HG03066 (cell line): Measurements from ENCODE around the gene KIF26B.

Experiments used
- ATAC-seq: cut with Tn5 transposase; IDR thresholded peaks from one replicate; pipeline ENCODE4 v1.9.1; 2021; ENCODE audit warnings: low read depth; ENCODE audit not compliant: unreplicated experiment

Gene KIF26B

DNA sequence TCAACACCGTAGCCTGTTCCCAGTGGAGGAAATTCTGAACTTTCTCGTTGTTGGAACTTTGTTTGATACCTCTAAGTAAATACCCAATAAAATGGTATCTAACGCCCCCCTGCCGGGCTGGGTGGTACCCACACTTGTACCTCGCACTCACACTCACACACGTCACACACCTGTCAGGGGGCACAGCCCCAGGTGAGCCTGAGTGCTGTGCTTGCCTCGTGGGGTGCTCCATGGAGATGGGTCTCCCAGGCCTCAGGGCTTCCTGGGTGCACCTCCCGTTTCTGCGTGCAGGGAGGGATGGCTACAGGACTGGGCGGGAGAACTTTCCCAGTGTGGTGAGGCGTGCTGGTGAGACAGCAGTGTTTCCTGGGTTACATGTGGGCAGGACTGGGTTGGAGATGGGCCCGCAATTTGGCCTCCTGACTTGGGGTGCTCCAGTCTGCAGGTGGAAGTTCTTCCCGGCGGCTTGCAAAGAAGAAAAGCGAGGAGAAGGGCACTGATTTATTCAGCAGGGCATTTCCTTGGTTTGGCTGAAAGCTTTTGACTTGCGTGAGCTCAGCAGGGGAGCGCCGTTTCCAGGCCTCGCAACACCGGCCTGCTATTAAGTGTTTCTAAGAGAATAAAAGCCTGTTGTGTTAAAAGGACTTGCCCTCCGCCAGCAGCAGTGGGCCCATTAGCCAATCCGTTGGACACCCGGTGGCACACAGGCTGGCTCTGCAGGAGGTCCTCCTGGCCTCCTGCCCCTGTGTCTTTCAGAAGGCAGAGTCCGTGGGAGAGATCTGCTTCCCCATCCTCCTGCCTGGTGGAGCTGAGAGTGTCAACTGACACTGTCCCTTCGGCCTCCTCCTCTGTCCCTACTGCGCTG lies 79.7 kb downstream of the KIF26B start:
- ATAC-seq, result no peak

DNA sequence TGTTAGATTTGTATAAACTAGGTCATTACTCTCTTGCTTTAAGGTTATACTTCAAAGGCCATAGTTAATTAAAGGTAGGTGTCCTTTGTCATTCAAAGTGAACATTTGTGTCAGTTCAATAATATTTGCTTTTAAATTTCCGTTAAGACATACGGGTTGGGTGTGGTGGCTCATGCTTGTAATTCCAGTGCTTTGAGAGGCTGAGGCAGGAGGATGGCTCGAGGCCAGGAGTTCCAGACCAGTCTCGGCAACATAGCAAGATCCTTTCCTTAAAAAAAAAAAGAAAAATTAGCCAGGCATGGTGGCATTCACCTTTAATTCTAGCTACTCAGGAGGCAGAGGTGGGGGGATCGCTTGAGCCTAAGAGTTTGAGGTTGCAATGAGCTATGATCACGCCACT lies 80.4 kb downstream of the KIF26B start:
- ATAC-seq, result no peak

DNA sequence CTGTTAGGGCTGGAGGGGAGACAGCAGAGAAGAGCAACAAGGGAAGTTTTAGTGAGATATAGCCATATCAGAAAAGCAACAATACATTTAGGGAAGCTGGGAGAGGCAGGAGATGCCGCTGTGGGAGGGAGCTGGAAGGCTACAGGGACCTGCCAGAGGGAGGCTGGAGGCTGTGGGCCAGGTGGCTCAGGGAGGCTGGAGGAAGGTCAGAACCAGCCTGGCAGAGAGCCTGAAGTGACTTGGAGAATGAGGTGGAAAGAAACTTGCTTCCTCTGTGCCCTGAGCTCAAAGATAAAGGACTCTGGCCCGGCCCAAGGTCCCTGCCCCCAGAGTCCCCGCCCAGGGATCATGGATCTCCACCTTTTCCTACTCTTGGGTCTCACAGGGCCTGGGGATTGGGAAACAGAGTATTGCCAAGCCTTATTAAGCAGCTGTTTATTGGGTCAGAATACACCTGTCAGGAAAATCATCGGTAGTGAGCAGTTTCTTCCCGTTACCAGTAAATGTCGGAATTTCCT lies 85.9 kb downstream of the KIF26B start:
- no peak for ATAC-seq

DNA sequence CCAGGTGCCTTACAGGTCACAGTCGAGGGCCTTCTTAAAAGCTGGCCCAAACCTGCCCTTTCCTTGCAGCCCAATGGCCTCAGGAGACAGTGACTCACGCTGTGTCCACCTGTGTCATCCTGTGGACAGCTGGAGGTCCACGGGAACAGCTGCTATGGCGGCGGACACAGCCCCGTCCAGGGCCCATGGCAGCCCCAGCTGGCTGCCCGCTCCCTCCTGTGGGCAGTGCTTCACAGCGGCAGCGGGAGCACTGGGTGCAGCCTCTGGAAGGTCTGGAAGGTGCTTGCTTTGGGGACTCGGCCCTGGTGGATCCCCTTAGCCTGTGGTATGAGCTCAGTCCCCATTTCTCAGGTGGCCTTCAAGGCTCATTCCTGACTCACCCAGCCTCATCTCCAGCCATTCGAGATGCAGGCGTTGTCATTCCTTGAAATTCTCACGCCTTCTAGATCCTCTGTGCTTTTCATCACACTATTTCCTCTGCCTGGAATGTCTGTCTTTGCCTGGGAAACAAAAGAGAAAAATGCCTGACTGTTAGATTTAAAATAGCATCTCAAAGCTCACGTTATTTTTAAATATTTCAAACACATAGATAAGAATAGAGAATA lies 86.8 kb downstream of the KIF26B start:
- no peak for ATAC-seq

DNA sequence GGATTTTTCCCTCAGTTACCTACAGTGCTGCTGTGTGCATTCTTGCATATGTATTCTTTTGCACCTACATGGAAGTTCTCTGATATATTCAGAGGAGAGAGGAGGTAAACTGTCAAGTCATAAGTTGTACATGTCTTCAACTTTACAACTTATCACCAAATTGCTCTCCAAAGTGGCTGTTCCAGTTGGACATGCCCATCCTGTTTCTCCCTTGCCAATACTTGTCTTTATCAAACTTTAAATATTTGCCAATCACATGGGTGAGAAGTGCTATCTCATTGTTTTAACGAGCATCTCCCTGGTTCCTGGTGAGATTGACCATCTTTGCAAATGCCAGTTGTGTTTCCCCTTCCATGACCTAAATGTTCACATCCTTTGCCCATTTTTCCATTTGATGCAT lies 88.2 kb downstream of the KIF26B start:
- ATAC-seq, result no peak

DNA sequence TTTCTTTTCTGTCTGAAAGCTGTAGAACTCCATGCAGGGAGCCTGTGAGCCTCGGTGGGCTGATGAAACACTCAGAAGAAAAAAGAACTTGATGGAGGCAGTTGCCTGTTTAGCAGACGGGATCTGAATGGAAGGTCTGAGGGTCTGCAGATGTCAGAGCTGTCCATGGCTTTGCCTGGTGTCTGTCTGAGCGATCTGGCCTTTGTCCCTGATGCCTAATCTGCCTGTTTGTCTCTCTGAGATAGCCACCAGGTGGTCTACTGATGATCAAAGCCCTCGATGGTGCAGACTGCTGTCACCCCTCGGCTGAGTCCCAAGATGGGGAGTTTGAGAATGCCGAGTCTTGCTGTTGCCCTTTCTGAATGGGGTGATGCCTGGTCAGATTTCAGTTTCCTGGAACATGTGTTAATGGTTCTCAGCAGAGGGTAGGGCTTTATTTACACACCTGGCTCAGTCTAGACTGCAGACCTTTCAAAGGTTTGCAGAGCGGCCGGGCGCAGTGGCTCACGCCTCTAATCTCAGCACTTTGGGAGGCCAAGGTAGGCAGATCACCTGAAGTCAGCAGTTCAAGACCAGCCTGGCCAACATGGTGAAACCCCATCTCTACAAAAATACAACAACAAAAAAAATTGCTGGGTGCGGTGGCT lies 90.4 kb downstream of the KIF26B start:
- no peak for ATAC-seq

DNA sequence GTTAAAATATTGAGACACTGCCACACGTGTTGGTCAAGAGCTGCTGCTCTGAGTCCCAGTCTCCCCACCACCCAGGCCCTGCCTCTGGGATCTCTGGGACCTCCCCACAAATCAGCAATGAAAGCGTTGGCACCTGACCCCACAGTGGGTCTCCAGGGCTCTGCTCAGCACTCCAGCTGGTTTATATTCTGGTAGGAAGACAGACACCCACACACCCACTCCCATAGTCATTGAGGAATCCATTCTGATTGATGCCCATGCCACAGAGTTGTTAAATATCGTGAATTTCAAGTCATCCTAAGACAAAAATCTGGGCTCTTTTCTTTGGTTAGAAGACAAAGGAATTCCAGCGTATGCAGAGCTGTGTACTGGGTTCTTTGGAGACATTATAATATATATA lies 91.6 kb downstream of the KIF26B start:
- no peak for ATAC-seq

DNA sequence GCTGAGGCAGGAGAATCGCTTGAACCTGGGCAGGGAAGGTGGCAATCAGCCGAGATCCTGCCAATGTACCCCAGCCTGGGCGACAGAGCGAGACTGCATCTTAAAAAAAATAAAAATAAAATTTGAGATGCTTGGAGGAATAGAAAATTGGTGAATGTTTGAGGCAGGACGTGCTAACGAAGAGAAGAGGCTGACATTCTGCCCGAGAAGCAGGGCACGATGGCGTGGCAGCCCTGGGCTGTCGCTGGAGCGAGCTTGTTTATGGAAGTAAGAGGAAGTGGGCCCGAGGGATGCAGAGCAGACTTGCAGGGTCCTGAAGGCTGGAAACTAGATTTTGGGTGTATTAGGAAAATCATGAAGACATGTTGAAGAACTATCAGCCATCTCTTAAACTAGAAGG lies 92.6 kb downstream of the KIF26B start:
- ATAC-seq, result no peak

DNA sequence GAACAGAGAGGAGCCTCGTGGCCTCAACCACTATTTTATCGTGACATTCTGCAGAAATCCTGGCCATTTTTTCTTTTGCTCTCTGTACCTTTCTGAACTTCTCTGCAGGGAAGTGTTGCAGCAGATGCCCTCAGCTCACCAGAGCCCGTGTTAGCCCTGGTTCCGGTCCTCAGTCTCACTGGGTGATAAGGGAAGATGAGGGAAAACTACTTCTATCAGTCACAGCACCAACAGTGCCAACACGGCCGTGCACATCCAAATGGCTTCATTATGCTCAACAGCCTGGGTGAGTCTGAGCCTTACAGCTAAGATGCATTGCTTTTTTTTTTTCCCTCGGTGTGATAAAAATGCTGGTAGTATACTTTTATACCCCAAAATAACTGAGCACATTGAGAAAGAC lies 93.0 kb downstream of the KIF26B start:
- no peak for ATAC-seq

DNA sequence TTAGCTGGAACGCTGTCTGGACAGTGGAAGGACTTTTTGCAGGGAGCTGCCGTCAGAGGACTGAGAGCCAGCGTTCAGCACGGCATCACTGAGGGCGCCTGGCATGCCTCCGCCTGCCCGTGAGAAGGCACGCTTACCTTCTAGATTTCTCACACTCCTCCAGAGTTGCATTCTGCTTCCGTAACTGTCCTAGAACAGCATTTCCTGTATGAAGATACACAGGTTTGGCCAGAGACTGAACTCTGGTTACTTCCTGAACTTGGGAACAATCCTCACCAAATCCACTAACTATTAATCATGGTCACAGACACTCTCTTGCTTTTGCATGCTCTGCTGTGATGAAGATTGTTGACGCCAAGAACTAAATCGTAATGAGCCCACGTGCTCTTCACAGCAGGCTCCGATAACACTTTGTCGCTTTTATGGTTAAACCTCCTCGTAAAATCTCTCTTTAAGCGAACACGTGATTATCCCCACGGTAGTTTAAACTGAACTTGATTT lies 93.5 kb downstream of the KIF26B start:
- ATAC-seq, result no peak

DNA sequence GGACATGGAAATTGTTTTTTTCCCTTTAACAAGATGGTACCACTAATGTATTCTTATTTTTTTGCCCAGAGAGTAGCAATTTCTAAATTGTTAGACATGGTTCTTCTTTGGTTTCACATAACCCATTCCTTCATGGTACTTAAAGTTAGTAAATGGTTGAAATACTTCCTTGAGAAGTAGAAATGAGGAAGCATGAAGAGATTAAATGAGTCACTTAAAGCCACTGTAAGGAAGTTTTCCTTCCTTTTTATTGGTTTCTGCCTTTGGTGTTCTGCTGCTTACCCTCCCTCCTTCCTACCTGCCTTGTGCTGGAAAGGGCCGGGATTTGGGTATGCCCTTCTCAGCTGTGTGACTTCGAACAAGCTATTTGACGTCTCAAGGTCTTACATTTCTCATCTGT lies 101.0 kb downstream of the KIF26B start:
- no peak for ATAC-seq

DNA sequence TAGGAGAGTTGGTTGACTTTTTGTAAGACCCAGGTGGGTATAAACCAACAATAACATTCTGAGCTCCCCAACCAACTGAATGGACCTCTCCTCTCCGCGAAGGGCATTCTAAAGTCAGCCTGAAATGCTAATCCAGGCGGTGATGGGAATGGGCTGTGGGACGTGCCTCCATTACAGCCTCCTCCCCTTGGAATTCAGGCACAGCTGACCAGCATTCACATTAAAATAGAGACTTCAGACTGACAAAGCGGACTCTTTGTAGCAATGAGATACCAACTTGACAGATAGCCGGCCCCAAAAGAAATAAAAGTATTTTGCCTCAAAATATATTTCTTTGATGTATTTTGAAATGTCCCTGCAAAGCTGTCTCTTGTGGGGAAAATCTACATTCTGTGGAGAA lies 101.7 kb downstream of the KIF26B start:
- ATAC-seq, result no peak

DNA sequence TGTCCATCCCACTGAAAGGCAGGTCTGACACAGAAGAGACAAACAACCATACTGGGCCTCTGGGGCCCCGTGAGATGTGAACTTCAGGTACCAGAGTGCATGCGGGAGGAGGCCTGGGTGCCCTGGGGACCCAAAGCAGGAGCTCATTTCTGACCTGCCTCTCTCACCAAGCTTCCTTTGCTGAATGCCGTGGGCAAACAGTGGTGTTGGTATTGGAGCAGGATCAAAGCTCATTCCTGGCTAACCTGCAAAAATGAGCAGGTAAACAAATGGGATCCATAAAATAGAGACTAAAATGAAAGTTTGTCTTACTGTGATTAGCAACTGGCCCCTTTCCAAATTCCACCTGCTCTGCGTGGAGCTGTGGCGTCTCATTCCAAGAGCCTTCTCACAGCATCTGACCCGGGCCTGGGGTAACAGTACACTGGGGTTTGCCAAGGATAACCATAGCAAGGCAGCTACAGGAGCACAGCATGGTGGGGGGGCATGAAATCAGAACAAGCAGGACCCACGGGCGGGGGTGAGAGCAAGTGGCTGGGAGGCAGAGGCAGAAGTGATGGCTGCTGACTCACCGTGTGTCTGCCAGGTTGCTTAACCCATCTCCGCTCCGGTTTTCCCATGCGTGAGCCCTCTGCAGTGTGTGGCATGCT lies 103.6 kb downstream of the KIF26B start:
- ATAC-seq, result no peak

DNA sequence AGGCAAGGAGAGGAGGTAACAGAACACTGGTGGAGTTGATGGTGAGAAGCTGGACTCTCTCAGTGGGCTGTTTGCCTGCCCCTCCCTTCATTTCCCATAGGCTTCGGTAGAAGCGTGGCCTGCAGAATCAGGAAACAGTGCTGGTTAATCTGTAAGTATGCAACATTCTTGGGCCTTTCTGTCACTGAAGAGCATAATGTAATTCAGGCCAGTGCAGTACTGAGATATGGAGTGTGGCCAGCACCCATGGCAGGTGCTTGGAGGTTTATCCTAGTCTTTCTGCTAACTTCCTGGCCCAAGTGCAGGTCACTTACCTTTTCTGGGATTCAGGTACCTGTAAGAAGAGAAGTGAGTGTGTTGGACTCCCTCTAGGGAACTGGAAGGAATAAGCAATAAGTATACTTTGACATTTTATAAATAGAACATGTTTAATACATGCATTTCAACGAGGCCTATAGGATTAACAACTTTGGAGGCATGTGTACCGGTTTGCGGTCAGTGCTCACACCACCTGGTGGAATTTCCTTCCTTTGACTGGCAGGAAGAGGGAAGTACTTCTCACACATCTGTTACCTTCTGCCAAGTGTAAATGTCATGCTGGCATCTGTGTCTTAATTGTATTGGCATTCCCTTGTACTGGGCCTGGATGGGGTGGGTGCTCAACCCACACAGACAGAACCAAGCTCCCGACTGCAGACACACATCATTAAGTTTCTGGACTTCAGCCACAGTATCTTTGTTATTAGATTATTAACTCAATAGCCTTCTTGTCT lies 105.5 kb downstream of the KIF26B start:
- no peak for ATAC-seq

DNA sequence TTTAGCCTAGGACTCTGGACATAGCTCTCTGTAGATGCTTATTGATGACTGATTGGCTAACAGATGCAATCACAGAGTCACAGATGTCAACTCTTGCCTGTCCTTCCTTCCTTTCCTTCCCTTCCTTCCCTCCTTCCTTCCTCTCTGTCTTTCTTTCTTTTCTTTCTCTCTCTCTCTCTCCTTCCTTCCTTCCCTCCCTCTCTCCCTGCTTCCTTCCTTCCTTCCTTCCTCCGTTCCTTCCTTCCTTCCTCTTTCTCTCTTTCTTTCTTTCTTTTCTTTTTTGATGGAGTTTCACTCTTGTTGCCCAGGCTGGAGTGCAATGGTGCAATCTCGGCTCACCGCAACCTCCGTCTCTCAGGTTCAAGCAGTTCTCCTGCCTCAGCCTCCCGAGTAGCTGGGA lies 106.1 kb downstream of the KIF26B start:
- ATAC-seq, result no peak

DNA sequence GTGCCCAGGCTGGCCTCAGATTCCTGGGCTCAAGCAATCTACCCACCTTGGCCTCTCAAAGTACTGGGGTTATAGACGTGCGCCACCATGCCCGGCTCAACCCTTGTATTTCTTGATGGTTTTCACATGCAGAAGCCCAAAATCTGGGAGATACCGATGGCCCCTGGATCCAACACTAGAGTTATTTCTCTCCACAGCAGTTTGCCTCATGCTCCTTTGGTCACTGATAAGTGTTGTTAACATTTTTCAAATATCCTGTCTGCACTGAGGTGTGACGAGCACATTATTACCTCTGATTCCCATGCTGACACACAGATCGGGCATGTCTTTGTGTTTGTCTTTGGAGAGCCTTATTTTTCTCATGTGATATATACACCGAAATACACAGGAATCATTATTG lies 107.0 kb downstream of the KIF26B start:
- ATAC-seq, result no peak

DNA sequence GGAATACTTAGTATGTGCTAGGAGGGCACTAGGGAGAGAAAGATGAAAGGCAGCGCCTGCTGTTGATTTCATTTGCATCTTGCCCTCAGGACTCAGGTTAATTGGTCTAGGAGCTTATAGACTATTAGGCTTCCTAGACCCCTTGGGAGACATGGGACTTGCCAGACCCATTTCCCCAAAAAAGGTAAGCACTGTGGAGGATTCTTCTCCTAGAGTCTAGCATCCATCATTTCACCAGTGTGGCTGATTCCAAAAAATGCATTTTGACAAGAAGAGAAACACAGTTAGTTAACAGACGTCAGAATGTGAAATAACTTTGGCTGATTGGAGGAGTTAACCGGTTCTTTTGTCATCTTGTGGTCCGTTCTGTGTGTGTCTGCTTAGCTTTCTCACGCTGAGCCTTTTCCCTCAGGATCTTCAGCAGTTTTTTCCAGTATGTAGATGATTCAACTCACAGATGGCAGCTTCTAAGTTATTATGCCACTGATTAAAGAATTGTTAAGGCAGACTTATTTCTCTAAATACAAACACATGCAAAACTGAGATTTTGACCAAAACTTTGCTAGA lies 108.8 kb downstream of the KIF26B start:
- ATAC-seq, result no peak

DNA sequence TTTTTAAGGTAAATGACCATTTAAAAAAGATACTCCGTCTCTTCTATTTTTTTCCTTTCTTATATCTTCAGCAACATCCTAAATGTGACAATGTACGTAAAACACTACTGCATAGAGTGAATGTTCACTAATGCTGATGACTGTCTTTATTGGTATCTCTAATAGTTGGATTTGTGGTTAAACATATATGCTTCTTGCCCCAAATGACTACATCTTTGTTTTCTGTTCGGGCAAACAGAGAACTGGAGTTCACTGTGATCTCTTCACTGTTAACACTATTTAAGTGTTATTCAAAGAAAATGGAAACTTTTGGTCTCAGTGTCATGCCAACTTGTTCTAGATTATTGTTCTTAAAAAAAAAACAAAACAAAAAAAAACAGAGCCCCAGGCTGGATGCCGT lies 109.4 kb downstream of the KIF26B start:
- no peak for ATAC-seq

DNA sequence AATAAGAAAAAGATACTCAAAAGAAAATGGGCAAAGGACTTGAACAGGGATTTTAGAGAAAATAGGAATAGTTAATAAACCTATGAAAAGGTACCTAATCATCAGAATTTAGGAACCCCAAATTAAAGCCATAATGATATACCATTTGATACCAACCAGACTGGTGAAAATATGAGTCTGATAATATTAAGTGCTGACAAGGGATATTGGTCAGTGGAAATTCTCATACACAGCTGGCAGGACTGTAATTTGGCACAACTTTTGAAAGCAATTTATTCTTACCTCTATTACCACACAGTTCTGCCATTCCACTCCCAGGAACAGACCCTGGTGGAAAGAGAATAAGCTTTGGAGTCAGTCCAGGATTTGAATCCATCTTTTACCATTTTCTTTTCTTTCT lies 111.3 kb downstream of the KIF26B start:
- no peak for ATAC-seq

DNA sequence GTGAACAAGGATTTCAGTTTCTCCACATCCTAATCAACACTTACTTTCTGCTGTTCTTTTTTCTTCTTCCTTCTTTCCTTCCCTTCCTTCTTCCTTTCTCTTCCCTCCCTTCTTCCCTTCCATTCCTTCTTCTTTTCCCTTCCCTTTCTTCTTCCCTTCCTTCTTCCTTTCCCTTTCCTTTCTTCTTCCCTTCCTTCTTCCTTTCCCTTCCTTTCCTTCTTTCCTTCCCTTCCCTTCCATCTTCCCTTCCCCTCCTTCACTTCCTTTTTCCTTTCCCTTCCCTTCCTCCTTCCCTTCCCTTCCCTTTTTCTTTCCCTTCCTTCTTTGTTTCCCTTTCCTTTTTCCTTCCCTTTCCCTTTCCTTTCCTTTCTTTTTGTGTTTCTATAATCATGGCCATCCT lies 115.3 kb downstream of the KIF26B start:
- ATAC-seq, result no peak
